RWPE1 (cell line): ENCODE measurements around the gene EIF4G2.
"Not testable (repeated sequence)": the region's sequence is repeated elsewhere in the genome, so short reads cannot be mapped to it uniquely, and the experiment has no call there.

Source experiments
- CTCF ChIA-PET: fragments of 350-600 bp; sonication (Branson Sonifier 250); formaldehyde crosslinking; extraction: SDS; loops from one replicate; lab custom pipeline; 2021; lab: Yijun Ruan, JAX
- POLR2A ChIA-PET: fragments of 400-600 bp; formaldehyde crosslinking; extraction: SDS; loops from one replicate; lab custom pipeline; 2020; ENCODE audit warnings: antibody characterized with exemption; ENCODE audit not compliant: low non-redundant PET; lab: Yijun Ruan, JAX
- DNase-seq: peaks from one replicate; pipeline ENCODE4 v3.0.0; 2012; ENCODE audit warnings: low spot score
- H3K27ac ChIP-seq: fragments of 450-650 bp; 2 replicates; pipeline ENCODE4 v1.5.1; 2017
- TF ChIP-seq, protein P1 (sequence below): fragments of 450-650 bp; conservative IDR thresholded peaks from 2 replicates; pipeline ENCODE4 v1.5.1; 2017; ENCODE audit warnings: low read depth, mild to moderate bottlenecking

The EIF4G2 gene

DNA sequence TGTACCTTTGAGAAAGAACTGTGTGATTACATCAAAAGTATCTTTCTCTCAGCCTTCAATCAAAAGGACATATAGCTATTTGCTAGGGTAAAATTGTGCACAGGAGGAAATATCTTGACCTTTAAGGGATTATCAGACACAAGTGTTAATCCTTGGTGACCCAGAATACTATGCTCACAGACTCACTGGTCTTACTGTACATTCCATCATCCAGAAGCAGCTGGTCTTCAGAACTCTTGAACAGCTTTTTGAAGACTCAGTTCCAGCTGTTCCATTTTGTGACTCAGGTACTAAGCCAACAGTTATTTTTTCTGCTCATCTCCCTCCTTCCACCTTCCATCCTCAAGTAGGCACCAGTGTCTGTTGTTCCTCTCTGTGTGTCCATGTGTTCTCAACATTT, 29.4 kb upstream of the EIF4G2 start:
- POLR2A ChIA-PET, result no interaction called here
- TF ChIP-seq, protein P1, sequence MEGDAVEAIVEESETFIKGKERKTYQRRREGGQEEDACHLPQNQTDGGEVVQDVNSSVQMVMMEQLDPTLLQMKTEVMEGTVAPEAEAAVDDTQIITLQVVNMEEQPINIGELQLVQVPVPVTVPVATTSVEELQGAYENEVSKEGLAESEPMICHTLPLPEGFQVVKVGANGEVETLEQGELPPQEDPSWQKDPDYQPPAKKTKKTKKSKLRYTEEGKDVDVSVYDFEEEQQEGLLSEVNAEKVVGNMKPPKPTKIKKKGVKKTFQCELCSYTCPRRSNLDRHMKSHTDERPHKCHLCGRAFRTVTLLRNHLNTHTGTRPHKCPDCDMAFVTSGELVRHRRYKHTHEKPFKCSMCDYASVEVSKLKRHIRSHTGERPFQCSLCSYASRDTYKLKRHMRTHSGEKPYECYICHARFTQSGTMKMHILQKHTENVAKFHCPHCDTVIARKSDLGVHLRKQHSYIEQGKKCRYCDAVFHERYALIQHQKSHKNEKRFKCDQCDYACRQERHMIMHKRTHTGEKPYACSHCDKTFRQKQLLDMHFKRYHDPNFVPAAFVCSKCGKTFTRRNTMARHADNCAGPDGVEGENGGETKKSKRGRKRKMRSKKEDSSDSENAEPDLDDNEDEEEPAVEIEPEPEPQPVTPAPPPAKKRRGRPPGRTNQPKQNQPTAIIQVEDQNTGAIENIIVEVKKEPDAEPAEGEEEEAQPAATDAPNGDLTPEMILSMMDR, result no peak
- DNase-seq, result no peak
- CTCF ChIA-PET, result no interaction called here
- H3K27ac ChIP-seq, result no peak overlapping the region

DNA sequence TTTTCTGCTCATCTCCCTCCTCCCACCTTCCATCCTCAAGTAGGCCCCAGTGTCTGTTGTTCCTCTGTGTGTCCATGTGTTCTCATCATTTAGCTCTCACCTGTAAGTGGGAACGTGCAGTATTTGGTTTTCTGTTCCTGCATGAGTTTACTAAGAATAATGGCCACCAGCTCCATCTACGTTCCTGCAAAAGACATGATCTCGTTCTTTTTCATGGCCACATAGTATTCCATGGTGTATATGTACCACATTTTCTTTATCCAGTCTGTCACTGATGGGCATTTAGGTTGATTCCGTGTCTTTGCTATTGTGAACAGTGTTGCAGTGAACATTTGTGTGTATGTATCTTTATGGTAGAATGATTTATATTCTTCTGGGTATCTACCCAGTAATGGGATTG, 28.2 kb upstream of the EIF4G2 start:
- H3K27ac ChIP-seq, POLR2A ChIA-PET, DNase-seq, CTCF ChIA-PET: not testable (repeated sequence)

DNA sequence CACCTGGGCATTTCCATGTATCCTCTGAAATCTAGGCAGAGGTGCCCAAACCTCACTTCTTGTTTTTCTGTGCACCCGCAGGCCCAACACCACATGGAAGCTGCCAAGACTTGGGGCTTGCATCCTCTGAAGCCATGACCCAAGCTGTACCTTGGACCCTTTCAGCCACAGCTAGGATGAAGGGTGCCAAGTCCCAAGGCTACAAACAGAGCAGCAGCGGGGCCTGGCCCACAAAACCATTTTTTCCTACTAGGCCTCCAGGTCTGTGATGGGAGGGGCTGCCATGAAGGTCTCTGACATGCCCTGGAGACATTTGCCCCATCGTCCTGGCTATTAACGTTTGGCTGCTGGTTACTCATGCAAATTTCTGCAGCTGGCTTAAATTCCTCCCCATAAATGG, 20.4 kb upstream of the EIF4G2 start:
- TF ChIP-seq, protein P1, result no peak
- no peak for DNase-seq
- ChIA-PET CTCF (no interaction called here), POLR2A (no interaction called here)
- H3K27ac ChIP-seq, result no peak overlapping the region

GRCh38 chr11:10828402-10828801, 19.7 kb upstream of the EIF4G2 start:
- ChIA-PET POLR2A (no interaction called here), CTCF (interaction anchor here (0.5 kb wide), 1 partner anchor 247 kb away, joined by 3 read pairs; no protein-coding TSS in a partner anchor)
- DNase-seq, result no peak
- H3K27ac ChIP-seq, result no peak overlapping the region
- TF ChIP-seq, protein P1, result no peak

DNA sequence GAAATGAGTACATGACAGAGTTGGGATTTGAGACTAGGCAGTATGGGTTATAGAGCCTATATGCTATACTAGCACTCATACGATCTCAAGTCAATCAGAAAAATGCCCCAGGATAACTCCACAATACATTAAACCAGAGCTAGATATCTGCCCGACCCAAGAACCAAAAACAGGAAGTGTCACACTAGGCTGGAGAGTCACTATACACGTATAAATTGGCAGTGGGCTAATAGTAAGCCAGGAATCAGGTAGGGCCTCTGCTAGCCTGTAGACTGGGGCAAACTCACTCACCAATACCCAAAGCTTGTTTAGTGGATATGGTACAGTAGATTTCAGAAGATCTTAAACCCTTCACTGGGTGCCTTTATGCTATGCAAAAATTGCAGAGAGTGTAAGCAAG, 16.2 kb upstream of the EIF4G2 start:
- TF ChIP-seq, protein P1, result no peak
- no peak for DNase-seq
- CTCF ChIA-PET, result no interaction called here
- H3K27ac ChIP-seq, result no peak overlapping the region
- POLR2A ChIA-PET, result no interaction called here

- POLR2A ChIA-PET, result no interaction called here
- DNase-seq, result no peak
- CTCF ChIA-PET, result interaction anchor here (0.6 kb wide), 1 partner anchor 1539 kb away, joined by 3 read pairs; no protein-coding TSS in a partner anchor
- no peak overlapping the region for H3K27ac ChIP-seq
- TF ChIP-seq, protein P1, result no peak
Observed at GRCh38 chr11:10823152-10823579, 14.4 kb upstream of the EIF4G2 start.

- DNase-seq, POLR2A ChIA-PET, H3K27ac ChIP-seq: not testable (repeated sequence)
- CTCF ChIA-PET, result interaction anchor here (0.6 kb wide), 1 partner anchor 1538 kb away, joined by 3 read pairs; no protein-coding TSS in a partner anchor
Observed at GRCh38 chr11:10822491-10822890, 13.8 kb upstream of the EIF4G2 start.
